HL-60/S4 treated with phorbol 12-myristate 13-acetate at 8.2 ng/mL for 4 days and 3 days (cell line): ENCODE results near the gene SPATA16.
"Not testable (repeated sequence)": the region's sequence is repeated elsewhere in the genome, so short reads cannot be mapped to it uniquely, and the experiment has no call there.

ENCODE experiments used
- in situ Hi-C: fragments of 300-500 bp; cut with MboI; formaldehyde crosslinking; loops from 2 replicates; pipeline ENCODE4 v1.15.0; 2022; ENCODE audit warnings: low sequenced_read_pairs

SPATA16 gene, protein sequence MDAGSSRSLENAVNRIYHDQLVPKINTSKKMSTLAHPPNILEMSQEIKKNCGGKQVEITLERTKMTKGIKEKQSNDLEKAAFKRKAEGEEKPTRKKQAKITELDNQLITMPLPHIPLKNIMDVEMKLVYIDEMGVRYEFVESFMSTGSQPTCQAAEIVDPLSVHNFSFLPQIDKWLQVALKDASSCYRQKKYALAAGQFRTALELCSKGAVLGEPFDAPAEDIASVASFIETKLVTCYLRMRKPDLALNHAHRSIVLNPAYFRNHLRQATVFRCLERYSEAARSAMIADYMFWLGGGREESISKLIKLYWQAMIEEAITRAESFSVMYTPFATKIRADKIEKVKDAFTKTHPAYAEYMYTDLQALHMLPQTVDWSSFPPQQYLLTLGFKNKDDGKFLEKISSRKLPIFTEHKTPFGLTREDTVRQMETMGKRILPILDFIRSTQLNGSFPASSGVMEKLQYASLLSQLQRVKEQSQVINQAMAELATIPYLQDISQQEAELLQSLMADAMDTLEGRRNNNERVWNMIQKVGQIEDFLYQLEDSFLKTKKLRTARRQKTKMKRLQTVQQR

DNA sequence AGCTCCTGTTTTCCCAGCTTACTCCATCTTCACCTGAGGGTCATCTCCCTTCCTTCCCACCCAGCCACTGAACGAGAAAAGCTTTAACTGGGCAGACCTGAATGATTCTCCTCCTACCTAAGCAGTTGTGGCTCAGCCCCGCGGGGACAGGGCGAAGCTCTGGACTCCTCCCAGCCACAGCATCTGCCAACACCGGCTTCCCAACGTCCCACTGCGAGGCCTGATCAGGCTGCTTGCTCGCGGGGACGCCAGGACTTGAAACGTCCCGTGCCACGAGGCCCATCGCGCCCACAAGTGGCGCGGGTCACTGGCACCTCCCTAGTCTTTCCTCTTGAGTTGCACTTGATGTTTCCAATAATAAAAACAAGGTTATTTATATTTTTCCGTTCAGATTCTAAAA is at the start of gene SPATA16:
Gene SPATA16 (minus strand): TSS at position 250 of the 400 bp plus-strand sequence. CDS start 23,504 bp downstream, outside the sequence.
- in situ Hi-C loops = no loop called here

DNA sequence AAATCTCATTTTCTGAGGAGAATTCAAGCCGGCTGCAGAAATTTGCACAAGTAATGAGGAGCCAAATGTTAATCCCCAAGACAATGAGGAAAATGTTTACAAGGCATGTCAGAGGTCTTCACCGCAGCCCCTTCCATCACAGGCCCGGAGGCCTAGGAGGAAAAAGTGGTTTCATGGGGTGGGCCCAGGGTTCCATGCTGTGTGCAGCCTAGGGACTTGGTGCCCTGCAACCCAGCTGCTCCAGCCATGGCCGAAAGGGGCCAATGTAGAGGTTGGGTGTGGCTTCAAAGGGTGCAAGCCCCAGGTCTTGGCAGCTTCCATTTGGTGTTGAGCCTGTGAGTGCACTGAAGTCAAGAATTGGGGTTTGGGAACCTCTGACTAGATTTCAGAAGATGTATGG is 42.0 kb upstream of the SPATA16 start:
- in situ Hi-C loops = not testable (repeated sequence)

DNA sequence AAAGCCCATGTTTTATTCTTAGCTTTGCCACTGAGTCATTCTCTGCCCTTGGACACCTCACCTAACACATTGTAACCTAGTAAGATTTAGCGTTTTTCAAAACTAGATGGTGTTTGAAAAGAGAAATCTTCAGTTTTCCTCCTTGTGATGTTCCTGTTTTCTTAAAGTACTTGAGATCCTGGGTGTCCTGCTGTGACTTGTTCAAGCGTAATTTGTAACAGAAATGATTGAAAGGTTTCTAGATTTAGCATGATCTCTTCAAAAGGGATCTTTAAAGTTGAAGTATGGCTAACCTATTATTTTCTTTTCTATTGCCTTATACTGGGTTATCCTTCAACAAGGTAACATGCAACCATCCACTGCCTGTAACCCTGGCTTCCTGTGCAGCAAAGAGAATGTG is 32.6 kb upstream of the SPATA16 start:
- in situ Hi-C loops = no loop called here

DNA sequence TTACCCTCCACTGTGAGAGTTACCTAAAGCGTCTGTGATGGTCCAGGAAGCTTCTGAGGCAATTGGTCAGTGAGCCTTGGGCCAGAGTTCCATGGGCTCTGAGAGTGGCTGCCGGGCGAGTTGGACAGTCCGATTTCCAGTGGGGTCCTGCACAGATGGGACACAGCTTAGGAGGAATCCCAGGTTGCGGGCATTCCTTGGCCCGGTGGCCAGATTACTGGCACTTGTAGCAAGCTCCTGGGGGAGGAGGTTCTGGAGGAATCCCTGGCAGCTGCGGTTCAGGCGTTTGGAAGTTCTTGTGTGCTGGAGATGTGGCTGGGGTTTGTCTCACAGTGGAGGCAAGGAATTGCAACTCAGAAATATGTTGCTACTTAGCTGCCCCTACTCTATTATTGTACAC is 18.1 kb upstream of the SPATA16 start:
- in situ Hi-C loops = not testable (repeated sequence)

DNA sequence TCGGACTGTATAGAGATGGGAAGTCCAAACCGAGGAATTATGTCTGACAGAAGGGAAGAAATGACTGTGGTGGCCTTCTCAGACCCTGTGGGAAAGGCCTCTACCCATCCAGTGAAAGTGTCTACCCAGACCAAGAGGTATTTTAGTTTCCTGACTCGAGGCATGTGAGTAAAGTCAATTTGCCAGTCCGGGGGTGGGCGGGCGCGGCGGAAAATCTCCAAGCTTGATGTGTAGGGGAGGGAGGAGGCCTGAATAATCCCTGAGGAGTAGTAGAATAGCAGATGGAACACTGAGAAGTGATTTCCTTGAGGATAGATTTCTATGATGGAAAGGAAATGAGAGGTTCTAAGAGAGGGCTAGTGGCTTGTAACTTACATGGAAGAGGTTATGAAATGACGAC is 15.5 kb upstream of the SPATA16 start:
- in situ Hi-C loops = not testable (repeated sequence)

DNA sequence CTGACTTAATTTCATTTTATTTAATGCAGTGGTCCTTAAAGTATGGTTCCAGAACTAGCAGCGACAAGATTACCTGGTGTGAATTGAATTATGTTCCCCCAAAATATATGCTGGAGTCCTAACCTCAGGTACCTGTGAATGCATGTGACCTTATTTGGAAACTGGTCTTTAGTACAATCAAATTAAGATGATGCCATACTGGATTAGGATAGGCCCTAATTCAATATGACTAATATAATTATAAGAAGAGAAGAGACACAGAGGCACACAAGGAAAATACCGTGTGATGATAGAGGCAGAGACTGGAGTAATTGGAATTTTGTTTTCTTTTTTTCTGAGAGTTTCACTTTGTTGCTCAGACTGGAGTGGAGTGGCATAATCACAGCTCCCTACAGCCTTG is 12.6 kb upstream of the SPATA16 start:
- in situ Hi-C loops = no loop called here

DNA sequence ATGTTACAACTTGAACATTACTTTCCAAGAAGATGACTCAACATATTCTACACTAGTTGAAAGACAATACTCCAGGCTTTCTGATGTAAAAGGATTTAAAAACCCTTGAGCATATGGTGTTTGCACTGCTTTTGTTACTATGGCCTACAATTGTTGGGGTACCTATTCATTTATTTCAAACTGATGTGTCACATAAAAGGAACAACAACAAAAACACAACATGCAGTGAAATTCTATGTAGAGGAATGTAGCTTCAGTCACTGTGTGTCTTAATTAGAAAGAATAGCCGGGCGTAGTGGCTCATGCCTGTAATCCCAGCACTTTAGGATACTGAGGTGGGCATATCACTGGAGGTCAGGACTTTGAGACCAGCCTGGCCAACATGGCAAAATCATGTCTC is 1.6 kb downstream of the SPATA16 start:
- in situ Hi-C loops = no loop called here

DNA sequence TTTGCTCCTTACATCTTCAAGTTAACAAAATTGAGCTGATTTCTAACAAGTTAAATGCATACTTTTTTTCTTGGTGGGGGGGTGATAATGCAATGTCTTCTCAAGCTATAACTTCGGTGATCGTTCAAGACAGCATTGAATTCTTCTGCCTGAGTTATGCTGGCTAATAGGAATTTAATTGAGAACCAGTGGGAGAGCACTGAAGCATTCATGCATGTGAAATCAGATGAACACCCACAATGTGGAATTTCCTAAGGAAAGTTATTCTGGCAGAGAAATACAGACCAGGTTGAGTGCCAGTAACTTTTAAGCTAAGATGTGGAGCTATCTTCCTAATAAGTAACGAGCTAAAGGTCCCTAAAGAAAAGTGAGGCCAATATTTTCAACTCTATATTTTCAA is 3.0 kb downstream of the SPATA16 start:
- in situ Hi-C loops = no loop called here

DNA sequence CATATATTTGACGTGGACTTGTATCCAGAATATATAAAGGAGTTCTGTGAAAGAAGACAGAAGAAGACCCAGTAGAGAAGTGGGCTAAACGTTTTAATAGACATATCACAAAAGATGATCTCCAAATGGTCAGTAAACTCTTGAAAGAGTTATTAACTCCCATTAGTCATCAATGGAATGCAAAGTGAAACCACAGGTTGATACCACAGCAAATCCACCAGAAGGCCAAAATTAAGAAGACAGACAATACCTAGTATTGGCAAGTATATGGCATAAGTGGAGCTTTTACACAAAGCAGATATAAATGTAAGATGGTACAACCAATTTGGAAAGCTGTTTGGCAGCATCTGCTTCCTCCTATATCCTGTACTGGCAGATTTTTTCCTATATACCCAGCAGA is 6.0 kb downstream of the SPATA16 start:
- in situ Hi-C loops = no loop called here

DNA sequence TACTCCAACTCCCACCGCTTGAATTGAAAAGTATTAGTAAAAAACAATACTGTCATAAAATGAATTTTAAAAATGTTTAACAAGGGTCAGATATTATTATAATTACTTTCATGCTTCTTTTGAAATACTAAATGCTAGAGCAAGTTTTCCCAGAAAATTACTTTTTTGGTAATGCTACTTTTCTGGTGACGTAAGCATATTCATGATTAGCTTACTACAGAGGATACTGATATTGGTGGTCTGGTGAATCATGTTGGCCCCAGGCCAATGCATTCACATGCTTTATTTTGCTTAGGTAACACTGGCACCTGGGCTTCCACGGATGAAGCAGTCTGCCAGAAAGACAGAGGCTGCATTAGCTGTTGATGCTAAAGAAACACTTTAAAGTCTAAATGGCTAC is 12.4 kb downstream of the SPATA16 start:
- in situ Hi-C loops = no loop called here

DNA sequence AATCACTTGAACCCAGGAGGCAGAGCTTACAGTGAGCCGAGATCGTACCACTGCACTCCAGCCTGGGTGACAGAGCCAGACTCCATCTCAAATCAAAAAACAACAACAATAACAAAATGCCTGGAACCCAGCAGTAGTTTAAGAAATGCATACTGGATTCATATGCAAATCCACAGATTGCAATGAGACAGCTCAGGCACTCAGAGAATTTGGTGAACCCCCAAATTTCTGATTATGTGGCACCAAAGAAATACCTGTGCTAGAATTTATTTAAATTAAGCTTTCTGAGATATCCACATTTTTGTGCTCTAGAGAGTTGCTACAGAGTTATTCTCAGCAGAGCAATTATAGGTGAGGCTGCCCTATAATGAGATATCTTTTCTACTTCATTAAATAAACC is 29.7 kb downstream of the SPATA16 start:
- in situ Hi-C loops = no loop called here

DNA sequence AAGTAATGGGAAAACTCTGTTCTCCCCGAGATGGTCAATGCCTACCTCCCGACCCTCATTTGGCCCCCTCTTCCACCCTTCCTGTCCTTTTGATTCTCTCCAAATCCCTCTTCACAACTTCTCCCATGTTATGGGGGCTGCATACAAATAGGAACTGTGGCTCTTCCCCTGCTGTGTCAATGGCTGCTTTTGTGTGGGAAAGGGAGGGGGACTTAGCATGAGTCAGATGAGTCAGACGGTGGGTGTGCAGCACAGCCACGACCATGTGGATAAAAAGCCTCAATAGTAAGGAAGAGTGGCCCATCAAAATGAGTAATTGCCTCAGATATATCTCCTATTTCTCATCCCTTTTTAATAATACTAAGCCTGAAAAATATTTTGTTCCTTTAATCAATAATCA is 31.9 kb downstream of the SPATA16 start:
- in situ Hi-C loops = no loop called here

DNA sequence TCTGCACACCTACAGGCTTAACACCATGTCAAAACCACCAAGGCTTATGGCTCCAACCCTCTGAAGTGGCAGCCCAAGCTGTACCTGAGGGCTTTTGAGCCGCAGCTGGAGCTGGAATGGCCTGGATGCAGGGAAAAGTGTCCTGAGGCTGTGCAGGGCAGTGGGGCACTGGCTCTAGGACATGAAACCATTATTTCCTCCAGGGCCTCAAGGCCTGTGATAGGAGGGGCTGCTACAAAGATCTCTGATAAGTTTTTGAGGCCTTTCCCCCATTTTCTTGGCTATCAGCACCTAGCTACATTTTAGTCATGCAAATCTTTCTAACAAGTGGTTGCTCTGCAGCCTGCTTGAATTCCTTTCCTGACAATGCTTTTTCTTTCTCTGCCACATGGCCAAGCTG is 37.6 kb downstream of the SPATA16 start:
- in situ Hi-C loops = no loop called here

DNA sequence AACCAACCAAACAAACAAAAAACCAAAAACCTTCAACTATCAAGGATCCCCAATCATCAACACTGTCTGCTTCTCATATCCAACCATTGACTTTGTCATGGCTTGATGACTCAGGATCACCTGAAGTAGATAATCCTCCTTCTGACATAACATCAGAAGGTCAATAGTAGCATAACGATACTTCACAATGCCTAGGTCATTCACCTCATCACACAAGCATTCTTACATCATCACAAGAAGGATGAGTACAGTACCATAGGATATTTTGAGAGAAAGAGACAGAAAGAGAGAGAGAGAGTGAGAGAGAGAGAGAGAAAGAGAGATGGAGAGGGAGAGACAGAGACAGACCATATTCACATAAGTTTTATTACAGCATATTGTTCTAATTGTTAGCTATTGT is 42.1 kb downstream of the SPATA16 start:
- in situ Hi-C loops = no loop called here

DNA sequence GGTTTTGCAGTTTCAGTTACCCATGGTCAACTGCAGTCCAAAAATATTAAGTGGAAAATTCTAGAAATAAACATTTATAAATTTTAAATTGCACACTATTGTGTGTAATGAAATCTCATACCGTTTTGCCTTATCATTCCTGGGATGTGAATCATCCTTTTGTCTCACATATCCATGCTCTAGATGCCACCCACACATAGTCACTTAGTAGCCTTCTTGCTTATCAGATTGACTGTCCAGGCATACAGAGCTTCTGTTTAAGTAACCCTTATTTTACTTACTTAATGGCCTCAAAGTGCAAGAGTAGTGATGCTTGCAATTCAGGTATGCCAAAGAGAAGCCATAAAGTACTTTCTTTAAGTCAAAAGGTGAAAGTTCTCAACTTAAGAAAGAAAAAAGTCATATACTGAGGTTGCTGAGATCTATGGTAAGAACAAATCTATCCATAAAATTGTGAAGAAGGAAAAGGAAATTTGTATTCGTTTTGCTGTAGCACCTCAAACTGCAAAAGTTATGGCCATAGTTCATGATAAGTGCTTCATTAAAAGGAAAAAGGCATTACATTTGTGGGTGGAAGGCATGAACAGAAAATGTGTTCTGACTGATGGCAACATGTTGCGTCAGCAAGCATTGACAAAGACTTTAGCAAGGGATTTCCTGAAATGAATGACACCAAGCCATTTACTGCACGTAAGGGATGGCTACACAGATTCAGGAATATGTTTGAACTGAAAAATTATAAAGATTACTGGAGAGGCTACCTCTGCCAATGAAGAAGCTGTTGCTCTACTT is 43.8 kb downstream of the SPATA16 start:
- in situ Hi-C loops = no loop called here

DNA sequence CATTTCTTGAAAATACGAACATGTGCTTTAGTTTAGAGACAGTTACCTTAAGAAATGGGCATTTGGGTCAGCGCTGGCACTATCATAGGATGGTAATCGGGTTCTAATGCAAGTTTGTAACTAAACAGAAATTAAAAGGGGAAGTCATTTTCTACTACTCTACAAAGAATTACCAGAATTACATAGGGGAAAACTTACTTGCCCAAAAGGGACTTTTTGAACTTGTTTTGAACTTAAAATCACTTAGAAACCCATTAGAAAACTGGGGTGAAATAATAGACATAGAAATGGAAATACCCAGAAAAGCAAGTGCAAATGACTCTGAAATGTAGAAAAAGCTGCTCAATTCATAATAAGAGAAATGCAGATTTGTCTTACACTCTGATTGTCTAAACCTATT is 44.9 kb downstream of the SPATA16 start:
- in situ Hi-C loops = no loop called here

DNA sequence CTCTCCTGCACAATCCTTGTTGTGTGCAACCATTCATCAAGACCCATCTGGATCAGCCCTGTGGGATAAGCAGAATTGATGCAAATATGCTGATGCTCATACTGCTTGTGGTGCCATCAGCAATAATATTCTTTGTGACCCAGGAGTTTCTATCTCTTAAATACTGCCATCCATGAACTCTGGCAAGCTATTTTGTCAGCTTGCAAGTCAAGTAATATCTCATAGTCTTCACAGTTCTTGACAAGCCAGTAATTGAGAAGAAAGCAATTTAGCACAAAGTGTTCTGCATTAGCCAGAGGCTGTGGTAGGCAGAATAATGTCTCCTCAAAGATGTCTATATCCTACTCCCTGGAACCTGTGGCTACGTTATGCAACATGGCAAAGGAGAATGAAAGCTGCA is 49.0 kb downstream of the SPATA16 start:
- in situ Hi-C loops = no loop called here

DNA sequence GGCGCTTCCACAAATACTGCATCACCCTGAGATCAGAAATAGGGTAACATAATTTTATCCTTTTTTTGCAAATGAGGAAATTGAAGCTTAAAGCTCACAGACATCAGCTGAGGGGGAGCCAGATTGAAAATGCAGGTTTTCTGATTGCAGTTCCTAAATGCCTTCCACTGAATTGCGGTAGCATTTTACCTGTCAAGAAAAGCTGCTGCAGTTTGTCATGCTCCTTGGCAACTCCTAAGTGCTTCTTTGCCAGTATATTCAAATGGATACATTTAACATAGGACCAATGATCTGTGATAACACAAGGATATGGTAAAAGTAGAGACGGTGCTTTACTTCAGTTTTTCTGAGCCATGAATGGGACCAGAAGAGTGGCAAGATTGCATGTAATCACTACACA is 50.5 kb downstream of the SPATA16 start:
- in situ Hi-C loops = no loop called here

DNA sequence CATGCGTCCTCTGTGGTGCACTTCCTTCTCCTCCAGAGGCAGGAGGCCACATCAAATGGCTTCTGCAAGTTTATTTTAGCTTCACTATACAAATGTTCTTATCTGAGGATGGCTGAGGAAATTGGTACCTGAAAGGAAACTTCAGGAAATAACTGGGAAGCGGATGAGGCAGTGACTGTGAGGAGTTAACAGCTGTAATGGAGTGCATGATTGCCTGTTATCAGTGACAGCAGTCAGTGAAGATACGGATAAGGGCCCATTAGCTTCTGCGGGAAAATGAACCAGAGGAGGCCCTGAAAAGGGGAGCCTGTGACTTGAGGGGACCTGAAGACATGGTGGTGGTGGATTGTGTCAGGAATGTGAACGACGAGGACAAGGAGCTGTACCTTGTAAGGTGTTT is 51.8 kb downstream of the SPATA16 start:
- in situ Hi-C loops = no loop called here

DNA sequence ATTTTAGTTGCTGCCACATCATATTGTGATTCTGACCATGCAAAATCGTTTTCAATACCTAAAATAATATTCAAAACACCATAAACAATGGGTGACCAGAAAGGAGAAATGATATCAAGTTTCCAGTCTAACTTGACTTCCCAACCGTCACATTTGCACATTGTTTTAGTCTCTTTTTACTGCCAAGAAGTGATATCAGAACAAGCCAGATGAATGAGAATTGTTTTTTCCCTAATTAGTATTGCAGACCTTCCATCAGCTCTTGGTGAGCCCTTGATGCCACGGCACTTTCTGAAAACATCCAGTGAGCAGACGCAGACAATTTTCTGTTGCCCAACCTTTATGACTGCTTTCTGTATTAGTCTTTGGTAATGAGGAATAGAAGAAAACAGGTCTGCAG is 62.5 kb downstream of the SPATA16 start:
- in situ Hi-C loops = no loop called here

DNA sequence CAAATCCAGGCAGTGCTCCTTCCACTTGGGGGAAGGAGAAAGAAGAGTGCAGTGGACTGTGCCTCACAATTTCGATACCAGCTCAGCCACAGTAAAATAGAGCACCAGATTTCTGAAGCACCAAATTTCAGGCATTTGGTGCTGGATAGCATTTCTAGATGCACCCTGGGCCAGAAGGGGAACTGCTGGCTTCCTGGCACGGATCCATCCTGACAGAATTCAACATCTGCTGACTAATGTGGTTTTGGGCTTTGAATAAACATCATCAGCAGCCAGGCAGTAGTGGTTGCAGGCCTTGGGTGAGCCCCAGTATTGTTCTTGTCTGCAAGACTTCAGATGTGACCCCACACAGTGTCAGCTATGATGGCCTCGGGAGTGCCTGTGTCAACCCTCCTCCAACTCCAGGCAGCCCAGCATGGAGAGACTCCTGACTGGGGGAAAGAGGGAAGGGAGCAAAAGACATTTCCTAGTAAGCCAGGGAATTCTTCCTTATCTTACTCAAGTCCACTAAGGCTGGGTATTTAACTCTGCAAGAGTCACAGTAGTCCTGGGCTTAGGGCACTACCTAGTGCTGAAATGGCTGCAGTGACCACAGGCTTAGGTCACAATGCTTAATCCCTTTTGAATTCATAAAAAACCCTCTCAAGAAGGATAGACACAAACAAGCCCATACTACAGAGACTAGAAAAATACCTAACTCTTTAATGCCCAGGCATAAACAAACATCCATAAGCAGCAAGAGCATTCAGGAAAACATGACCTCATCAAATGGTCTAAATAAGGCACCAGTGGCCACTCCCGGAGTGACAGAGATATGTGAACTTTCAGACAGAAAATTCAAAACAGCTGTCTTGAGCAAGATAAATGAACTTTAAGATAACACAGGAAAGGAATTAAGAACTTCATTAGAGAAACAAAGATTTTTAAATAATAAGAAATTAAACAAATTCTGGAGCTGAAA is 74.7 kb downstream of the SPATA16 start:
- in situ Hi-C loops = no loop called here
